ENCODE measurements around the gene TMEM132C. TPM values are rescaled to one million over a fixed set of nuclear protein-coding genes. Genes with fewer than 3 reads are reported as not detected.

The TMEM132C gene
- total RNA-seq, 1 donor from 2014 or later, result 0.29 TPM

- Mint-ChIP-seq H3K36me3 (ENCODE audit: insufficient read depth) (no peaks in the 10 kb centered on the region), H3K27me3 (peaks cover 31% of the 10 kb centered on the region), H3K27ac (no peak overlapping the region), H3K9me3 (ENCODE audit: low read depth) (peaks cover 5% of the 10 kb centered on the region), H3K4me1 (ENCODE audit: low read depth) (peaks cover 2% of the 10 kb centered on the region), H3K4me3 (ENCODE audit: low read depth) (no peak overlapping the region)
- DNase-seq (ENCODE audit: low spot score, unreplicated experiment), result no peak
- TF ChIP-seq CTCF (IDR thresholded peaks at IDR 0.05; ENCODE audit: unreplicated experiment), result no peak
Measured at GRCh38 chr12:128288357-128288756, 21.4 kb downstream of the TMEM132C start.

- H3K27ac Mint-ChIP-seq, result no peak overlapping the region
- no peak overlapping the region for H3K4me3 Mint-ChIP-seq (ENCODE audit: low read depth)
- H3K27me3 Mint-ChIP-seq, result peaks cover 26% of the 10 kb centered on the region
- peaks cover 2% of the 10 kb centered on the region for H3K4me1 Mint-ChIP-seq (ENCODE audit: low read depth)
- H3K36me3 Mint-ChIP-seq (ENCODE audit: insufficient read depth), result no peaks in the 10 kb centered on the region
- TF ChIP-seq CTCF (IDR thresholded peaks at IDR 0.05; ENCODE audit: unreplicated experiment), result no peak
- H3K9me3 Mint-ChIP-seq (ENCODE audit: low read depth), result no peaks in the 10 kb centered on the region
- DNase-seq (ENCODE audit: low spot score, unreplicated experiment), result no peak
Measured at GRCh38 chr12:128288896-128289295, 21.9 kb downstream of the TMEM132C start.

- DNase-seq (ENCODE audit: low spot score, unreplicated experiment), result no peak
- peaks cover 26% of the 10 kb centered on the region for H3K27me3 Mint-ChIP-seq
- H3K9me3 Mint-ChIP-seq (ENCODE audit: low read depth), result no peaks in the 10 kb centered on the region
- TF ChIP-seq CTCF (IDR thresholded peaks at IDR 0.05; ENCODE audit: unreplicated experiment), result no peak
- no peaks in the 10 kb centered on the region for H3K36me3 Mint-ChIP-seq (ENCODE audit: insufficient read depth)
- H3K27ac Mint-ChIP-seq, result no peak overlapping the region
- no peak overlapping the region for H3K4me3 Mint-ChIP-seq (ENCODE audit: low read depth)
- peaks cover 2% of the 10 kb centered on the region for H3K4me1 Mint-ChIP-seq (ENCODE audit: low read depth)
Measured at GRCh38 chr12:128290938-128291337, 24.0 kb downstream of the TMEM132C start.

GRCh38 chr12:128298091-128298748 lies 31.2 kb downstream of the TMEM132C start:
- no peak for DNase-seq (ENCODE audit: low spot score, unreplicated experiment)
- H3K4me3 Mint-ChIP-seq (ENCODE audit: low read depth), result no peak overlapping the region
- H3K36me3 Mint-ChIP-seq (ENCODE audit: insufficient read depth), result no peaks in the 10 kb centered on the region
- peaks cover 7% of the 10 kb centered on the region for H3K4me1 Mint-ChIP-seq (ENCODE audit: low read depth)
- H3K27ac Mint-ChIP-seq, result no peak overlapping the region
- peaks cover 23% of the 10 kb centered on the region for H3K27me3 Mint-ChIP-seq
- no peaks in the 10 kb centered on the region for H3K9me3 Mint-ChIP-seq (ENCODE audit: low read depth)
- TF ChIP-seq CTCF (IDR thresholded peaks at IDR 0.05; ENCODE audit: unreplicated experiment), result no peak

GRCh38 chr12:128305336-128305892 lies 38.4 kb downstream of the TMEM132C start:
- Mint-ChIP-seq H3K4me3 (ENCODE audit: low read depth) (no peak overlapping the region), H3K27ac (no peak overlapping the region), H3K9me3 (ENCODE audit: low read depth) (peaks cover under 1% of the 10 kb centered on the region), H3K36me3 (ENCODE audit: insufficient read depth) (no peaks in the 10 kb centered on the region), H3K4me1 (ENCODE audit: low read depth) (no peaks in the 10 kb centered on the region), H3K27me3 (peaks cover 9% of the 10 kb centered on the region)
- DNase-seq (ENCODE audit: low spot score, unreplicated experiment), result no peak
- no peak for TF ChIP-seq CTCF (IDR thresholded peaks at IDR 0.05; ENCODE audit: unreplicated experiment)

Data from progenitor cell of endocrine pancreas (in vitro differentiated cells).